A549 (cell line): Measurements from ENCODE around the gene TAF12. TPM values are rescaled to one million over a fixed set of nuclear protein-coding genes. Genes with fewer than 3 reads are reported as not detected.

Experiments
- ATAC-seq, 2 experiments: fragments of 200-7000 bp in 1 of 2; fragments of >200 bp in 1 of 2; cut with Nextera tagmentation in 1 of 2; cut with Tn5 transposase in 1 of 2; 3 replicates each; pipeline versions ENCODE4 v1.8.0 to v1.9.1; 2018 to 2020; ENCODE audit warnings: mild to moderate bottlenecking in 1 of 2, moderate library complexity in 1 of 2
- CTCF ChIA-PET: fragments of 300-600 bp; sonication (Branson Sonifier 250); formaldehyde crosslinking; extraction: SDS; loops from one replicate; lab custom pipeline; 2021; ENCODE audit warnings: antibody characterized with exemption, inconsistent platforms; lab: Yijun Ruan, JAX
- POLR2A ChIA-PET: fragments of 350-600 bp; formaldehyde crosslinking; extraction: SDS; loops from one replicate; lab custom pipeline; 2021; ENCODE audit warnings: antibody characterized with exemption, inconsistent platforms; lab: Yijun Ruan, JAX
- DNase-seq, 2 experiments: peaks; one replicate each; pipeline versions ENCODE4 v3.0.0 to v3.0.0-alpha.2; 2011 to 2016; ENCODE audit warnings: low read depth in 1 of 2, low spot score in 1 of 2
- FAIRE-seq: peaks from 2 replicates; lab custom pipeline; 2011; peaks lifted over from hg19 to GRCh38; lab: Jason Lieb, UNC
- H3K27ac ChIP-seq, 2 experiments: fragments of >200 bp; sonication (Bioruptor Twin); formaldehyde crosslinking; 3 replicates each; pipeline ENCODE4 v1.5.1; 2016 to 2017
- H3K4me1 ChIP-seq: fragments of >200 bp; sonication (Bioruptor Twin); formaldehyde crosslinking; 3 replicates; pipeline ENCODE4 v1.6.1; 2016
- H3K4me2 ChIP-seq: fragments of >200 bp; sonication (Bioruptor Twin); formaldehyde crosslinking; 3 replicates; pipeline ENCODE4 v1.6.1; 2016
- H3K4me3 ChIP-seq: fragments of >200 bp; sonication (Bioruptor Twin); formaldehyde crosslinking; 3 replicates; pipeline ENCODE4 v1.5.1; 2016
- H3K9me3 ChIP-seq: fragments of >200 bp; sonication (Bioruptor Twin); formaldehyde crosslinking; 3 replicates; pipeline ENCODE4 v1.6.1; 2016
- CBX2 ChIP-seq: fragments of 200-600 bp; sonication (generic); IDR thresholded peaks from 2 replicates; pipeline ENCODE4 v1.6.1; 2016; ENCODE audit warnings: low read depth, mild to moderate bottlenecking, borderline replicate concordance
- CEBPB ChIP-seq, 2 experiments: fragments of >200 bp in 1 of 2; sonication (Bioruptor Twin) in 1 of 2; formaldehyde crosslinking in 1 of 2; IDR thresholded peaks; 2 replicates each; pipeline ENCODE4 v1.6.1; 2012 to 2016
- CHD2 ChIP-seq: fragments of 150-350 bp; IDR thresholded peaks from 2 replicates; pipeline ENCODE4 v1.6.1; 2014; ENCODE audit warnings: low read length; ENCODE audit not compliant: partially characterized antibody
- E2F6 ChIP-seq: IDR thresholded peaks from 2 replicates; pipeline ENCODE4 v1.6.1; 2012; ENCODE audit warnings: low read depth, borderline replicate concordance
- ESRRA ChIP-seq: fragments of 150-350 bp; IDR thresholded peaks from 2 replicates; pipeline ENCODE4 v1.6.1; 2014; ENCODE audit warnings: mild to moderate bottlenecking, low read length, borderline replicate concordance
- FOSB ChIP-seq: fragments of 250-450 bp; sonication (Bioruptor Pico); IDR thresholded peaks from 2 replicates; pipeline ENCODE4 v1.5.0; 2020; ENCODE audit warnings: mild to moderate bottlenecking, moderate library complexity
- FOSL2 ChIP-seq, 2 experiments: fragments of 450-650 bp in 1 of 2; fragments of >200 bp in 1 of 2; sonication (Bioruptor Twin) in 1 of 2; formaldehyde crosslinking; IDR thresholded peaks; 2 replicates each; pipeline versions ENCODE4 v1.5.0 to v1.6.1; 2016 to 2020; ENCODE audit warnings: mild to moderate bottlenecking in 1 of 2, moderate library complexity in 1 of 2
- GATA3 ChIP-seq: IDR thresholded peaks from 2 replicates; pipeline ENCODE4 v1.6.1; 2012; ENCODE audit warnings: borderline replicate concordance
- HOXB13 ChIP-seq: fragments of 250-450 bp; sonication (Bioruptor Pico); IDR thresholded peaks from 2 replicates; pipeline ENCODE4 v1.5.0; 2020; ENCODE audit warnings: low read depth, mild to moderate bottlenecking, moderate library complexity
- JUNB ChIP-seq: fragments of >200 bp; sonication (Bioruptor Twin); formaldehyde crosslinking; IDR thresholded peaks from 2 replicates; pipeline ENCODE4 v1.6.1; 2016
- MAFK ChIP-seq: fragments of 450-650 bp; IDR thresholded peaks from 2 replicates; pipeline ENCODE4 v1.6.1; 2014; ENCODE audit not compliant: partially characterized antibody
- NFE2L2 ChIP-seq: fragments of 150-350 bp; conservative IDR thresholded peaks from 2 replicates; pipeline ENCODE4 v1.6.1; 2014; ENCODE audit warnings: low read length
- POLR2A ChIP-seq: IDR thresholded peaks from 2 replicates; pipeline ENCODE4 v1.6.1; 2012; ENCODE audit warnings: mild to moderate bottlenecking, low read length
- RAD21 ChIP-seq, 2 experiments: fragments of >200 bp in 1 of 2; sonication (Bioruptor Twin) in 1 of 2; formaldehyde crosslinking in 1 of 2; IDR thresholded peaks in 1 of 2; conservative IDR thresholded peaks in 1 of 2; 2 replicates in 1 of 2; 3 replicates in 1 of 2; pipeline ENCODE4 v1.6.1; 2012 to 2018; ENCODE audit warnings: inconsistent platforms in 1 of 2
- RARB ChIP-seq: fragments of 250-450 bp; sonication (Bioruptor Pico); IDR thresholded peaks from 2 replicates; pipeline ENCODE4 v1.8.0; 2021; ENCODE audit warnings: mild to moderate bottlenecking, moderate library complexity
- RCOR1 ChIP-seq: fragments of 150-350 bp; IDR thresholded peaks from 2 replicates; pipeline ENCODE4 v1.6.1; 2014; ENCODE audit warnings: antibody characterized with exemption, low read length, low read depth
- REST ChIP-seq: fragments of 200-600 bp; sonication (generic); IDR thresholded peaks from 2 replicates; pipeline ENCODE4 v1.6.1; 2016; ENCODE audit warnings: antibody characterized with exemption, mild to moderate bottlenecking, moderate library complexity
- RNF2 ChIP-seq: fragments of 200-600 bp; sonication (generic); IDR thresholded peaks from 2 replicates; pipeline ENCODE4 v1.6.1; 2016; ENCODE audit warnings: low read depth, mild to moderate bottlenecking, antibody characterized with exemption, moderate library complexity, borderline replicate concordance
- SMC3 ChIP-seq: fragments of >200 bp; sonication (Bioruptor Twin); formaldehyde crosslinking; IDR thresholded peaks from 3 replicates; pipeline ENCODE4 v1.6.1; 2018; ENCODE audit warnings: inconsistent platforms
- SREBF2 ChIP-seq: fragments of 450-650 bp; IDR thresholded peaks from 2 replicates; pipeline ENCODE4 v1.6.1; 2014; ENCODE audit warnings: mild to moderate bottlenecking, moderate library complexity
- TFCP2L1 ChIP-seq: fragments of 250-450 bp; sonication (Bioruptor Pico); IDR thresholded peaks from 2 replicates; pipeline ENCODE4 v1.5.0; 2021; ENCODE audit warnings: mild to moderate bottlenecking
- TP53 ChIP-seq: fragments of 250-450 bp; sonication (Bioruptor Pico); IDR thresholded peaks from 2 replicates; pipeline ENCODE4 v1.5.0; 2021; ENCODE audit warnings: mild to moderate bottlenecking, moderate library complexity
- ZFP36 ChIP-seq: fragments of 450-650 bp; IDR thresholded peaks from 2 replicates; pipeline ENCODE4 v1.6.1; 2014; ENCODE audit warnings: borderline replicate concordance; ENCODE audit not compliant: partially characterized antibody
- WGBS: methylation state at CpG from one replicate; pipeline ENCODE4 v1.1.6; 2017; ENCODE audit errors: missing lambda C conversion rate; 5-methylcytosine and 5-hydroxymethylcytosine counted together
- polyA plus RNA-seq, 4 experiments: library from polyadenylated mRNA; depleted of rRNA in 3 of 4; stranded (reverse); fragments of >200 nt; fragmentation: RNase III in 1 of 4; extraction: RNeasy Plus Mini Kit Qiagen cat#74134 plus additional on column Dnase treatment in 1 of 4; gene quantifications; 2 replicates in 3 of 4; 3 replicates in 1 of 4; pipeline ENCODE4 v1.2.3, GENCODE V29; 2011 to 2017
- TF ChIP-seq, protein P1 (sequence below): IDR thresholded peaks from 2 replicates; pipeline ENCODE4 v1.6.1; 2012
- TF ChIP-seq, protein P2 (sequence below): fragments of >200 bp; sonication (Bioruptor Twin); formaldehyde crosslinking; IDR thresholded peaks from 3 replicates; pipeline ENCODE4 v1.5.1; 2016

Gene TAF12
- polyA plus RNA-seq, 2 of the 4 experiments (the other 2 are of a cell fraction), result 15.8 to 38.3 TPM

- 93% methylated on average over 6 of the region's 6 CpGs for WGBS
- CTCF ChIA-PET, result interaction anchor here (0.6 to 5.6 kb wide), 6 partner anchors 10 to 245 kb away, joined by 3 to 48 read pairs (median 12); no protein-coding TSS in a partner anchor
- no peaks in the 10 kb centered on the region for H3K9me3 ChIP-seq
- no peak for DNase-seq
- POLR2A ChIA-PET, result no interaction called here
- TF ChIP-seq POLR2A (no peak), ESRRA (no peak), REST (no peak), RAD21 (conservative IDR thresholded peaks at IDR 0.05 in 1 of 2, IDR thresholded peaks at IDR 0.05 in 1 of 2) (no peak), FOSL2 (IDR thresholded peaks at IDR 0.05) (no peak), FOSL2 (CRISPR knock-in tag; IDR thresholded peaks at IDR 0.05) (no peak), E2F6 (no peak), FOSB (CRISPR knock-in tag) (no peak), JUNB (no peak), CBX2 (no peak), RARB (CRISPR knock-in tag) (no peak), ZFP36 (no peak), RCOR1 (no peak), TP53 (CRISPR knock-in tag) (no peak), HOXB13 (CRISPR knock-in tag) (no peak)
- TF ChIP-seq, protein P1, sequence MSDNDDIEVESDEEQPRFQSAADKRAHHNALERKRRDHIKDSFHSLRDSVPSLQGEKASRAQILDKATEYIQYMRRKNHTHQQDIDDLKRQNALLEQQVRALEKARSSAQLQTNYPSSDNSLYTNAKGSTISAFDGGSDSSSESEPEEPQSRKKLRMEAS, result no peak
- TF ChIP-seq, all 56 proteins: peak for 0
- FAIRE-seq (no peak), ATAC-seq (no peak)
- H3K4me1 ChIP-seq, result peaks cover 16% of the 10 kb centered on the region
- H3K4me3 ChIP-seq, result no peak overlapping the region
- H3K27ac ChIP-seq, result no peak overlapping the region
- no peak overlapping the region for H3K4me2 ChIP-seq
These were observed 37.9 kb downstream of the TAF12 start for GRCh38 chr1:28604962-28605361.

DNA sequence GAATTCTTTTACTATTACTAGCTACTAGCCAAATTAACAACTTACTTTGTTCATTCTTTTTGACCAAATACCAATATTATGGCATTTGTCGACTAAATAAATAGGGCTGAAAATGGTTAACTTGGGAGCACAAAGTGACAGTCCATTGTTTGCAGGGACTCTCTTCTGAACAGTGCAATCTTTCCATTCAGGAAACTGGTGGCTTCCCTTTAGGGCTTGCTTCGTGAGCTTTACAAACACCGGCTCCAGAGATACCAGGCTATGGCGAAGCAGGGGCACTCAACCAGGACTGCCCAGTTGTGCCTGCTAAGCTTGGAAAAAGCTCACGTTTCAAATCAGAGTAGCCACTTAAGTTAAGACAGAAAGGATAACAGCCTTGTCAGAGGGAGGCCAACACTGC, 38.5 kb downstream of the TAF12 start:
- H3K9me3 ChIP-seq, result no peaks in the 10 kb centered on the region
- FAIRE-seq (no peak), ATAC-seq (no peak), DNase-seq (no peak)
- CTCF ChIA-PET, result interaction anchor here (0.6 to 5.6 kb wide), 9 partner anchors 10 to 245 kb away, joined by 3 to 48 read pairs (median 9); no protein-coding TSS in a partner anchor
- H3K27ac ChIP-seq, result no peak overlapping the region
- no peak for TF ChIP-seq SREBF2
- no peak for TF ChIP-seq SMC3
- no peak for TF ChIP-seq MAFK
- no peak for TF ChIP-seq GATA3
- TF ChIP-seq RNF2, result no peak
- TF ChIP-seq TFCP2L1 (CRISPR knock-in tag), result no peak
- TF ChIP-seq CHD2, result no peak
- no peak for TF ChIP-seq NFE2L2
- TF ChIP-seq CEBPB (IDR thresholded peaks at IDR 0.05), result no peak
- TF ChIP-seq, protein P2, sequence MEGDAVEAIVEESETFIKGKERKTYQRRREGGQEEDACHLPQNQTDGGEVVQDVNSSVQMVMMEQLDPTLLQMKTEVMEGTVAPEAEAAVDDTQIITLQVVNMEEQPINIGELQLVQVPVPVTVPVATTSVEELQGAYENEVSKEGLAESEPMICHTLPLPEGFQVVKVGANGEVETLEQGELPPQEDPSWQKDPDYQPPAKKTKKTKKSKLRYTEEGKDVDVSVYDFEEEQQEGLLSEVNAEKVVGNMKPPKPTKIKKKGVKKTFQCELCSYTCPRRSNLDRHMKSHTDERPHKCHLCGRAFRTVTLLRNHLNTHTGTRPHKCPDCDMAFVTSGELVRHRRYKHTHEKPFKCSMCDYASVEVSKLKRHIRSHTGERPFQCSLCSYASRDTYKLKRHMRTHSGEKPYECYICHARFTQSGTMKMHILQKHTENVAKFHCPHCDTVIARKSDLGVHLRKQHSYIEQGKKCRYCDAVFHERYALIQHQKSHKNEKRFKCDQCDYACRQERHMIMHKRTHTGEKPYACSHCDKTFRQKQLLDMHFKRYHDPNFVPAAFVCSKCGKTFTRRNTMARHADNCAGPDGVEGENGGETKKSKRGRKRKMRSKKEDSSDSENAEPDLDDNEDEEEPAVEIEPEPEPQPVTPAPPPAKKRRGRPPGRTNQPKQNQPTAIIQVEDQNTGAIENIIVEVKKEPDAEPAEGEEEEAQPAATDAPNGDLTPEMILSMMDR, result no peak
- TF ChIP-seq E2F6, result no peak
- no peak for TF ChIP-seq FOSL2 (IDR thresholded peaks at IDR 0.05)
- TF ChIP-seq FOSL2 (CRISPR knock-in tag; IDR thresholded peaks at IDR 0.05), result no peak
- no peak for TF ChIP-seq JUNB
- no peak for TF ChIP-seq ZFP36
- peaks cover 16% of the 10 kb centered on the region for H3K4me1 ChIP-seq
- POLR2A ChIA-PET, result interaction anchor here (3.3 kb wide), 1 partner anchor 22 kb away, joined by 28 read pairs; no protein-coding TSS in a partner anchor
- H3K4me3 ChIP-seq, result no peak overlapping the region
- WGBS, result 88% methylated on average over 5 of the region's 5 CpGs
- H3K4me2 ChIP-seq, result no peak overlapping the region
